Measurements from ENCODE around the gene CCDC83.
"Not testable (repeated sequence)": the region's sequence is repeated elsewhere in the genome, so short reads cannot be mapped to it uniquely, and the experiment has no call there.

CCDC83 gene

DNA sequence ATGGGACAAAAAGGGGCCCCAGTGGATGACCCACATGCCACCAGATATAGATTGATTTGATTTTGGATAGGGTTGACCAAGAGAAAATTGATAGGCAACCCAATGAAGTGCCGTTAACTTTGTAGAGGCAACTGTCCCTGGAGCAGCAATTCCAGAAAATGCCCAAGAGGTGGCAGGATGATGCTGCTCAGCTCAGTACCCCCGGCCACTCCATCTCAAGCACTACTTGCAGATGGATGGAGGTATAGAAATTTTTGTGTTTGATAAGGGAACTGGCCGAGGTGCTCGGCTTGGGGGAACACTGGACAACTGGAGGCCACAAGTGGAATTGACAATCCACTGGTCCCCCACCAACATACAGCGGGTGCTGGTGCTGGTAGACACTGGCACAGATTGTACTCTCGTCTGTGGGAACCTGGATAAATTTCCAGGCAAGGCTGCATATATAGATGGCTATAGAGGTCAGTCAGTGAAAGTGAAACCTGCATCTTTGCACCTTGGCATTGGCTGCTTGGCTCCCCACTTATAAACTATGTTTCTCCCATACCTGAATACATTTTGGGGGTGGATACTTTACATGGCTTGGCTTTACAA is 86.3 kb downstream of the CCDC83 start:
- DNase-seq (ENCODE audit: low read depth) = no peak

DNA sequence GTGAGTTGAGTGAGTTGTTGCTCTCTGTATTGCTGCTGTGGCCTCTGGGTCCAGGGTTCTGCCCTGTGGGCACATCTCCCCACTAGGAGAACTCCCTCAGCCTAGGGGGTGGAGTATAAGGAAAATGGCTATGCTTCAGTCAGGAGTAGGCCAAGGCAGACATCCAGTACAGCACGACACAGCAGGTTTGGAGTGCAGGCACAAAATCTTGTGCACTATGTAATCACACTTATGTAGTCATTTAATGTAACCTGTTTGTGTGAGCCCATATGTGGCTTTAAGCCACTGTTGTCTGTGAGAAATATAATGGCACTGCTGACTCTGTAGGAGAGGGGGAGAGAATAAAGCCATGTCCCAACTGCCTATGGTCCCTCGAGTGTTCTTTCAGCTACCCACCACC is 90.1 kb downstream of the CCDC83 start:
- DNase-seq (ENCODE audit: low read depth) = no peak

DNA sequence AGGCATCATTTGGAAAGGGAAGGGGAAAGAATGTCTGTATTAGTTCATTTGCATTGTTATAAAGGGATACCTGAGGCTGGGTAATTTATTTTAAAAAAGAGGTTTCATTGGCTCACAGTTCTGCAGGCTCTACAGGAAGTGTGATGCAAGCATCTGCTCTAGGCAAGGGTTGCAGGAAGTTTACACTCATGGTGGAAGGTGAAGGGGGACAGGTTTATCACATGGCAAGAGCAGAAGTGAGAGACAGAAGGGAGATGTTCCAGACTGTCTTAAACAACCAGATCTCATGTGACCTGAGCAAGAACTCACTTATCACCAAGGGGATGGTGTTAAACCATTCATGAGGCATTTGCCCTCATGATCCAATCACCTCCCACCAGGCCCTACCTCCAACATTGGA is 90.6 kb downstream of the CCDC83 start:
- DNase-seq (ENCODE audit: low read depth) = no peak

DNA sequence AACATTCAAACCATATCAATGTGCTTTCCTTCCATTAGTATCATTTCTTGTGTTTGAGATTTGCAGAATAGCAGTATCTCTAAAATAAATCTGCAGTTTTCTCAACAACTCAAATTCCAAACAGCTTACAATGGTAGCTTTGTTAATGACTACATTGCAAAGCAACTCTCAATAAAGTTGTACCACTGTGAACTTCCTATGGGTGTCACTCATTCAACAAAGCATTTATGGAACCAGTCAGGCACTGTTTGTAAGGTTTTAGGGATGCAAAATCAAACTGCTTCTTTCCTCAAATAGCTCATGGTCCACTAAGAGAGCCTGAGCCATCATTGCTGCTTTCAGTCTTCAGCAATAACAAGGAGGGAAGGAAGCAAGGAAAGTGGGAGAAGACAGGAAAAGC is 91.0 kb downstream of the CCDC83 start:
- DNase-seq (ENCODE audit: low read depth) = no peak

DNA sequence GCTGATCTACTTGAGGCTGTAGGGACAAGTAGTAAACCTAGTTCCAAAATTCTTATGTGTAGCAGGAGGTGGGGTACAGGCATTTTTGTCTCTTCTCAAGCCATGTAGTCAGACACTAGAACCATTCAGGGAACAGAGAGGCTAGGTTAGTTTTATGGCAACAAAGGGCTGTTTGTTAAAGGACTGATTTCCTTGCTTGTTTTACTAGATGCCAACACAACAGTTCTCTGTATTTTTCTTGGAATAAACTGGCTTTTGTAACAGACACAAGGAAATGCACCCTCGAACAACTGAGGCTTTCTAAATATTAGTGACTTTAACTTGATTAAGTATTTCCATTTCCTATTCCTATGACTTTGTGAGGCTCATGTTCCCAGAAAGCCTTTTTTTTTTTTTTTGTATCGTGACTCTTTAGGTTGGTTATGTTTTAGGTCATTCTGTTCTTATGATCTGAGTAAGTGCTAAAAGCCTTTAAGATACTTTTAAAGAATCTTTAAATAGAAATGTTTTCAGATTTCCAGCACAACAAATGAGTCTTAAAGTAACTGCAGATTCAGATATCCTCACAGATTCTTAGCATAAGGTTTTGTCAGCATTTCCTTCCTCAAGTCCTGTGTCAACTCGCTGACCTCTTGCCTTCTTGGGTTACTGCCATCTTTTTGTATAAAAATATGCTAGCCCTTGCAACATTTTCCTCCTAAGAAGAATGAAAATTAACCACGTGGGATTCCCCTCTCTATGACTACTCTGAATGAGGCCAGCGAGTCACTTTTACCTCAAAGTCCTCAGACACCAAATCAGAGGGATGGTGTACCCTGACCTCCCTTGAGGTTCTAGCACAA is 92.5 kb downstream of the CCDC83 start:
- DNase-seq (ENCODE audit: low read depth) = no peak

DNA sequence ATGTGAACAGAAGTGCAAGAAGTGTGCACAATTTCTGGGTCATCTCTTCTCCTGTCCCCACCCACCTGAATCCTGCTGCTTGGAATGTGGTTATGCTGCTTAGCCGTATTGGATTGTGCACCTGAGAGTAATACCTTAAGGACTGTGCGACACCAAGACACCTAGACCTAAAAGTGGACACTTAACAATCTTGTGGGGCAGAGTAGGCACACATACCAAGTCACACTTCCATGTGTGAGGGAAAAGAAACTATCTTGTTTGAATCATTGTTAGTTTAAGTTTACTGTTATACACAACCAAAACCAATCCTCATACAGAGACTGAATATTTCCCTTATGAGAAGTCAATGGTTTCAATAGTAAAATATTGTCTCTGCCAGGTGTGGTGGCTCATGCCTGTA is 93.7 kb downstream of the CCDC83 start:
- no peak for DNase-seq (ENCODE audit: low read depth)

DNA sequence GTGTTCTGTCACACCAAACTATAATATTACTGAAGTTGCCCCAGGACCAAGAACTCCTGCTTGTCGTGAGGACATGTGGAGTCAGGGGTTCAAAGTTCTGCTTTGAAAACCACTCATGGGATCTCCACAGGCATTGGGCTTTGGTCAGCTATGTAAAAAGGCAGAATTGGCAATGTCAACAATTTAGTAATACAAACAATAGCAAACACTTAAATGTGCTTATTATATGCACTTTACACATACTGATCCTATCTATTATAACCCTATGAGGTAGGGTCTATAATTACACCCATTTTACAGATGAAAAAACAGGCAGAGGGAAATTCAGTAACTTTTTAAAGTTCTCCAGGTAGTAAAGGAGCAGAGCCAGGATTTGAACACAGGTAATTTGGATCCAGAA is 94.6 kb downstream of the CCDC83 start:
- DNase-seq (ENCODE audit: low read depth) = no peak

DNA sequence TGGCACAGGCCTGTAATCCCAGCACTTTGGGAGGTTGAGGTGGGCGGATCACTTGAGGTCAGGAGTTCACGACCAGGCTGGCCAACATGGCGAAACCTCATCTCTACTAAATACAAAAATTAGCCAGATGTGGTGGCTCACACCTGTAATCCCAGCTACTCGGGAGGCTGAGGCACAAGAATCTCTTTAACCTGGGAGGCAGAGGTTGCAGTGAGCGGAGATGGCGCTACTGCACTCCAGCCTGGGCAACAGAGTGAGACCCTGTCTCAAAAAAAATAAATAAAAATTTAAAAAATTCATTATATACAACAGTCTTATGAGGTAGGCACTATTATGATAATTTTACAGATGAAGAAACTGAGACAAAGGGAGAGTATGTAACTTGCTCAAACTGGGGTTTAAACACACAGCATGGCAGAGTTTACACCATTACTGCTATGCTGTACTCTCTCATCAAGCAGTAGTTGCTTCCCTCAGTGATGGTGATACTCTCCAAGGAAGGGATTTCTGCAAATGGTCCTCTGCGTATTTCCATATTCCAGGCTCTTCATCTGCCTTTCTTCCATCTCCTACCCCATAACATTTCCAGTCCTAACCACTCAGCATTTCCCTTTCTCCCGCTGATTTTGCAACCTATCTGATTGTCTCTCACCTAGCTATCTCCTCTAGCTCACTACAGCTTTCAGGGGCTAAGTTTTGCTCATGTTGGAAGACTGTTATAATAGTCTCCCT is 95.3 kb downstream of the CCDC83 start:
- no peak for DNase-seq (ENCODE audit: low read depth)

DNA sequence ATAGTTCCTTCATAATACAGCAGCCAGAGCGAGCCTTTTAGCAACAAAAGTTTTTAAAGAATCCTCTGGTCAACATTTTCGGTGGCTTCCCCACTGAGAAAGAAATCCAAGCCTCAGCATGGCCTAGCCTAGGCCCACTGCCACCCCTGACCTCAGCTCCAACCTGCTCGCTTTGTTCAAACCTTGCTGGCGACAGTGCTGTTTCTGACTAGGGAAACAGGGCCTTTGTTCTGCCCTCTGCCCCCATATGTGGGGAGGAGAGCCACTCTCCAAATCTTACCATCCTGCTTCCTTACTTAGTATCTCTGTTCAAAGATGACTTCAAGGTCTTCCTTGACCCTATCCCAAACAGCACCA is 95.8 kb downstream of the CCDC83 start:
- no peak for DNase-seq (ENCODE audit: low read depth)

DNA sequence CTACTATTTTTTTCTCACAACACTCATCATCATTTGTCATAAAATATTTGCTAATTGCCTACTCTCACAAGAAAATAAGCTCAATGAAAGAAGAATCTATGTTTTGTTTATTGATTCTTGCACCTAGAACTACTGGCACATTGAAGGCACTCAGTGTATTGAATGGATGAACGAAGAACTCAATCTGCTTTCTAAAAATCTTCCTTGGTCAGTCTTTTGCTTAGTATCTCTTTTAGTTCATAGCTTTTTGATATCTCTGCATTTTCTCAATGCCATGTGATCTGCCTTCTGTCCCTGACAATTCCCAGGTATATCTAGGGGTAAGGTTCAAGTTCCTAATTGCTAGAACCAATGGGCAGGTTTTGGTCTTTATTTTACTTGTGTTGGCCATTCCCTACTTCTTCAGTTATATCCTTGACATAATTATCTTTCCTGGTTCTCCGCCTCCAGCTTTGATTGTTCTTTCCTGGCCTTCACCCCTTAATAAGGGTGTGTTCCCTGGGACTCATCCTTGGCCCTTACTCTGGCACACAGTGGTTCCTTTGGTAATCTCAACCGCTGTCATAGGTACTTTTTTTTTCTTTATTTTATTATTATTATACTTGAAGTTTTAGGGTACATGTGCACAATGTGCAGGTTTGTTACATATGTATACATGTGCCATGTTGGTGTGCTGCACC is 96.4 kb downstream of the CCDC83 start:
- DNase-seq (ENCODE audit: low read depth) = no peak

DNA sequence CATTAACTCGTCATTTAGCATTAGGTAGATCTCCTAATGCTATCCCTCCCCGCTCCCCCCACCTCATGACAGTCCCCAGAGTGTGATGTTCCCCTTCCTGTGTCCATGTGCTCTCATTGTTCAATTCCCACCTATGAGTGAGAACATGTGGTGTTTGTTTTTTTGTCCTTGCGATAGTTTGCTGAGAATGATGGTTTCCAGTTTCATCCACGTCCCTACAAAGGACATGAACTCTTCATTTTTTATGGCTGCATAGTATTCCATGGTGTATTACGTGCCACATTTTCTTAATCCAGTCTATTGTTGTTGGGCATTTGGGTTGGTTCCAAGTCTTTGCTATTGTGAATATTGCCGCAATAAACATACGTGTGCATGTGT is 96.9 kb downstream of the CCDC83 start:
- not testable (repeated sequence) for DNase-seq (ENCODE audit: low read depth)

DNA sequence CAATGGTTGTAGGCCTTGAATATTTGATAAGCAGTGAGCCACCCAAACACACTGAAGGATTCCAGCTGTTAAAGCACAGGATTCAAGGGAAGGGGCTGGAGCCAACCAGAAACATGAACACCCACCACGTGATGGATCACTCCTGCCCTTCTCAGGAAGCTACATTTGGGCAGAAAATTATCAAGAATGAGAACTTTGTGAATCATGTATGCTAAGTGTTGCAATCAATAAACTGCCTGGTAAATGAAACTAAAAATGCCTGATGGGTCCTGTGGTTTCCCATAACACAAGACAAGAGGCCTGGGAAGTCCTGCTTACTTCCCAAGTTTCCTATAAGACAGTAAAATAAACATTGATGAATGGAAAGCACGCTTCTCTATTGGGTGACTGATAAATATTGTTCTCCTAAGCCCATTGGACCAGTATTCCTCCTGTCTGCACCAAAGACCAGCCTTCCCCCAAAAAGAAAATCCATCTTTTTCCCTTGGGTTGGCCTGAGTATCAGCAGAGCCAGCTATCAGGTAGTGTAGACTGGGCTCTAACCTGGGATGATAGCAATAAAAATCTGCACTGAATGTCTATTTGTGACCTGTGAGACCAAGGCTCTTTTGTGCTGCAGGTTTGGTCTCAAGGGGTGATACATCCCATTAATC is 98.4 kb downstream of the CCDC83 start:
- DNase-seq (ENCODE audit: low read depth) = no peak

DNA sequence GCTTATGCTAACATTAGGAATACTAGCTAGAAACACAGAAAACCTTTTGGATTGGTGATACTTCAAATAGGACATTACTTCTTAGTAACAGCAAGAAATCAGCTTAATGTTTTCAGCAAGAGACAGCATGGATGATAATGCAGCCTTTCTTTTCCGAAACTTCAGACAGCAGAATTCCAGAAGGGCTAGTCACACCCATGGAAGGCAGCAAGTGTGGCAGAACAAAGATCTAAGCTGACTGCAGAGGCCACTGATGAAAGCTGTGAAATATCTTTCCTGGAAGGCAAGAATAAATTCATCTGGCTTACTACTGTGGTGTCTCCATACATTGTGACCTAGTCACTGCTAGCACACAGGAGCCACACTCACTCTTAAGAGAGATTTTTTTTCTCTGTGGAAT is 100.3 kb downstream of the CCDC83 start:
- no peak for DNase-seq (ENCODE audit: low read depth)

DNA sequence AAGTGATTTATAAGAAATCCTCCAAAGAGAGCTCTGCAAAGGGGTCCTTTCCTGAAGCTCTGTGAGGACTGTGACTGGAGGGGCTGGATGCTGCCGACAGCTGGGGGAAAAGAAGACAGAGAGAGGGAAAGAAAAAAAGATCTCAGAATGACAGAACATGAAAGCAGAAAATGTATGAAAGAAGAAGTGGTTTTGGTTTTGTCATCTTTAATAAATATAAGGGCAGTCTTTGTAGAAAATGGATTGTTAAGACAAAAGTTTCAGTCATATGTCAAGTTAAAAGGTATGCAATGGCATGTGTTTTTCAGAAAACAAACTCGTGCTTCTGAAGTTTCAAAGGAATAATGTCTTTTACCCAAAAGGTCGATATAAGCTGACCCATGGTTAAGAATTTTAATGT is 105.5 kb downstream of the CCDC83 start:
- no peak for DNase-seq (ENCODE audit: low read depth)

DNA sequence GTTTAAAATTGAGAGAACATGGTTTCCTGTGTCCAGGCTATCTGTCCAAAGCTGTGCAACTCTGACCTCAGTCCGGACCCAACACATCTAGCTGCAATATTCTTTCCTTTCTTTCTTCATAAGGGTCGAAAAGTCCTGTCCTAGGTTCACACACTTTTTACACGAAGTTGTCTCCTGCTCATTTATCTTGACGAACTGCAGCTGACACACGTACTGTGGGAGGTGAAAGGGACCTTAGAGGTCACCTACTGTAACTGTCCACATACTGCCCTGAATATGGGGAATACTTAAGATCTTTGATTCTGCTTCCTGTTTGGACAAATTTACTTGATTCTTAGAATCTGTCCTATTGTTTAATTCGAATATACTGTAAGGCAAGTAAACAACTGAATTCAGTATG is 105.9 kb downstream of the CCDC83 start:
- no peak for DNase-seq (ENCODE audit: low read depth)

DNA sequence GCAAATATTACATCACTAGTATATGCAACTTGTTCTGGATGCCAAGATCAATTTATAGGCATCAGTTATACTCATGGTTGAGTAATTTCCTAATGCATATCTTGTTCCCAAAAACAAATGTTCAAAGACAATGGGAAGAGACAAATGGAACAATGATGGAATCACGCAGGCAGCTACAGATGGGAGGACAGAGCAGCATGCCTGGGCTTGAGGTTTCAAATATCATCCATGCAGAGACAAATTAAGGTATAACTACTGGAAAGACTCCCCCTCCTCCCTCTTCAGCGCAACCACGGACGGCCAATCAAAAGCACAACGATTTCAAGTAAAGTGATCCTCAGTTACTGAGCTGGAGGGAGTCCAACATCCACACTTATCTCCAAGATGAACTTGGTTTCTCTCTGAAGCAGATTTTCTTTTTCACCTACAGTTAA is 106.8 kb downstream of the CCDC83 start:
- DNase-seq (ENCODE audit: low read depth) = no peak

DNA sequence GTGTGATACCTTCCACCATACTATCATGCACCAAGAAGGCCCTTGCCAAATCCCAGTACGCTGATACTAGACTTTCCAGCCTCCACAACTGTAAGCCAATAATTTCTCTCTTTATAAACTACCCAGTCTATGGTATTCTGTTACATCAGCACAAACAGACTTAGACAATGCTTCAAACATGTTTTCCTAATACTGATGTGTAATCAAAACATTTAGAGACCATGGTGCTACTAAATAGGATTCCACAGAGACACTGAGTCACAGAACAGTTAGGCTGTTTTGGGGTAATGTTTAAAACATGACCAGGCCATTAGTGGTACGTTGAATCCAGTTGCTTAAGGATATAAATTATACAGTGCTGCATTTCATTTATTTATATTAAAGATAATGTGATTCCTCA is 110.0 kb downstream of the CCDC83 start:
- DNase-seq (ENCODE audit: low read depth) = no peak

DNA sequence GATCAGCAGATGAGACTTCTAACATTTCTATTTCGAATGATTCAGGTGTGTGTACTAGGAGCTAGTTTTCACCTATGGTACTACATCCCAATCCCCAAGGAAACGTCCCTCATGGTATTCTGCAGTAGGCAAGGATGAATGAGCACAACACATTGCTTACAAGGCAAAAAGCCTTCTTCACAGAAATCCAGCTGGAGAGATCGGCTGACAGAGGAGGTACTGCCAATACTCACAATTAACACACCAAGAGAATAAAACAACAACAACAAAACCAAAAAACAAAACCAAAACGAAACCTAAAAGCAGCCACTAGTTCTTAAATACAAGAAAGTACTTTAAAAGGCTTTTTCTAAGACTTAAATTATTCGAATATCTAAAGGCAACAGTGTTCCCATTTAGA is 112.3 kb downstream of the CCDC83 start:
- DNase-seq (ENCODE audit: low read depth) = no peak

All from stimulated activated CD8-positive, alpha-beta memory T cell treated with anti-CD3 and anti-CD28 coated beads, Interleukin-15, amount 100 ng/mL, for 24 hours (primary cell).